Measurements from ENCODE around the gene RPL41. TPM values are rescaled to one million over a fixed set of nuclear protein-coding genes. Genes with fewer than 3 reads are reported as not detected.

The RPL41 gene
- total RNA-seq, 1 donor from 2014 or later = 1,399 TPM

DNA sequence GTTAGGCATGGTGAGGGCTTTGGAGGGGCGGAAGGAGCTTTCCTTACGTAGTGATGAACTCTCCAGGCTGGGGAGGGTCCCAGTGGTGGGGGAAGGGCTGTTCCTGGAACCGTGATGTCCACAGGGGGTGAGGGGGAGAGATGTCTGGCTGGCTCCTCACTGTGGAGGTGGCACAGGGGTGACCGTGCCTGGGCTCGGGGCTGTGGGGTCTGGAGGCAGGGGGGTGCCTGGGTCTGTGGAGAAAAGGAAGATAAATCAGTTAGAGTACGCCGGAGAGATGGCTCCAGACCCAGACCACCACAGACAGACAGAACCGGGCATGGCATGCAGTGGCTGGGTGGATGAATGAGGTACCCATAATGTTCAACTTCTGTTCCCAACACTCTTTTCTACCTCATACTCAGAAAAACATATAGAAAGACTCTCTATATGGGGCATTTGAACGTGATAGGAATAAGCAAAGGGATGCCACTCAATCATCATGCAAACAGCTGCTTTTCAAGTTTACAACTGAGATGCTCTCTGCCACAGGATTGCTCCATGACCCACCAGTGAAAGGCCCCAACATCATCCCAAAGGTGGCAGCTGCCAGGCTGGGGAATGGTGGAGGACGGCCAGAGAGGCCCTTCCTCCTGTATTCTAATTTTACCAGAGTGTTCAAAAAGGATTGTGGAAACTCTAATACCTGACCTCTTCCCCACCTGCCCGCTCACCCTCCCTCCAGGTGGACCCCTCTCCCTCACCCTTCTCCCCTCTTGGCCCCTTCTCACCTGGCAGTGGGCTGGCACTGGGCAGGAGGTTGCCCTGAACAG lies 47.3 kb downstream of the RPL41 start:
- DNase-seq (ENCODE audit: low spot score in 2 of 2) = no peak
- FAIRE-seq = no peak

- FAIRE-seq (no peak), DNase-seq (ENCODE audit: low spot score in 2 of 2) (no peak)
These were observed 47.9 kb downstream of the RPL41 start for GRCh38 chr12:56164345-56164729.

GRCh38 chr12:56165369-56165768 lies 48.9 kb downstream of the RPL41 start:
- DNase-seq (ENCODE audit: low spot score in 2 of 2) (no peak), FAIRE-seq (no peak)

Other genes starting within 250 kb of the RPL41 start
- 22.4 TPM for gene PYM1, start 188.7 kb upstream of the RPL41 start, total RNA-seq
- 7.7 TPM for gene DGKA, start 185.5 kb upstream of the RPL41 start, total RNA-seq
- not detected for gene PMEL, start 150.6 kb upstream of the RPL41 start, total RNA-seq
- gene CDK2, start 149.8 kb upstream of the RPL41 start, total RNA-seq = 5.3 TPM
- 33.0 TPM for gene RAB5B, start 142.6 kb upstream of the RPL41 start, total RNA-seq
- 8.2 TPM for gene SUOX, start 119.4 kb upstream of the RPL41 start, total RNA-seq
- gene IKZF4, start 95.6 kb upstream of the RPL41 start, total RNA-seq = 1.6 TPM
- 15.5 TPM for gene RPS26, start 74.7 kb upstream of the RPL41 start, total RNA-seq
- 2.0 TPM for gene ERBB3, start 36.5 kb upstream of the RPL41 start, total RNA-seq
- 74.6 TPM for gene PA2G4, start 12.1 kb upstream of the RPL41 start, total RNA-seq
- gene ZC3H10, start 1.6 kb downstream of the RPL41 start, total RNA-seq = 8.2 TPM
- gene ESYT1, start 11.6 kb downstream of the RPL41 start, total RNA-seq = 26.5 TPM
- gene MYL6B, start 36.0 kb downstream of the RPL41 start, total RNA-seq = 123 TPM
- gene MYL6, start 41.7 kb downstream of the RPL41 start, total RNA-seq = 511 TPM
- gene SMARCC2, start 72.8 kb downstream of the RPL41 start, total RNA-seq = 93.3 TPM
- 53.0 TPM for gene RNF41, start 105.3 kb downstream of the RPL41 start, total RNA-seq
- 26.9 TPM for gene NABP2, start 107.7 kb downstream of the RPL41 start, total RNA-seq
- gene SLC39A5, start 113.4 kb downstream of the RPL41 start, total RNA-seq = not detected
- 10.2 TPM for gene ANKRD52, start 141.8 kb downstream of the RPL41 start, total RNA-seq
- 12.2 TPM for gene COQ10A, start 150.3 kb downstream of the RPL41 start, total RNA-seq
- 83.6 TPM for gene CS, start 183.7 kb downstream of the RPL41 start, total RNA-seq
- 42.8 TPM for gene CNPY2, start 199.4 kb downstream of the RPL41 start, total RNA-seq
- 24.5 TPM for gene PAN2, start 217.4 kb downstream of the RPL41 start, total RNA-seq
- gene IL23A, start 222.3 kb downstream of the RPL41 start, total RNA-seq = not detected
- 75.0 TPM for gene STAT2, start 243.5 kb downstream of the RPL41 start, total RNA-seq
- gene APOF, start 246.2 kb downstream of the RPL41 start, total RNA-seq = not detected